Activated naive CD8-positive, alpha-beta T cell treated with anti-CD3 and anti-CD28 coated beads, Interleukin-2, amount 50 U/mL, for 24 hours (primary cell): ENCODE data around the gene CNDP2.
A peak's percentile ranks its signal among the peaks of the same experiment; 100 is the strongest.

Source experiments
- ATAC-seq: fragments of 150-1000 bp; cut with Tn5 transposase; one replicate; pipeline ENCODE4 v1.10.0; 2021
- DNase-seq: peaks from one replicate; pipeline ENCODE4 v3.0.0; 2021
- H3K27ac Mint-ChIP-seq: one replicate; pipeline ENCODE4 v1.8.0; 2021; ENCODE audit warnings: mild to moderate bottlenecking, mixed read lengths
- H3K27me3 Mint-ChIP-seq: one replicate; pipeline ENCODE4 v1.8.0; 2021; ENCODE audit warnings: mixed read lengths
- H3K36me3 Mint-ChIP-seq: one replicate; pipeline ENCODE4 v1.8.0; 2021; ENCODE audit warnings: low read depth, mixed read lengths
- H3K4me1 Mint-ChIP-seq: one replicate; pipeline ENCODE4 v1.8.0; 2021; ENCODE audit warnings: mixed read lengths
- H3K4me3 Mint-ChIP-seq: one replicate; pipeline ENCODE4 v1.8.0; 2021; ENCODE audit warnings: mild to moderate bottlenecking, moderate library complexity, mixed read lengths
- H3K9me3 Mint-ChIP-seq: one replicate; pipeline ENCODE4 v1.8.0; 2021; ENCODE audit warnings: mixed read lengths

CNDP2 gene

GRCh38 chr18:74541703-74542555 is 45.8 kb downstream of the CNDP2 start:
- Mint-ChIP-seq H3K27me3 (no peaks in the 10 kb centered on the region), H3K27ac (no peak overlapping the region), H3K4me1 (no peaks in the 10 kb centered on the region), H3K9me3 (no peaks in the 10 kb centered on the region), H3K36me3 (no peaks in the 10 kb centered on the region), H3K4me3 (no peak overlapping the region)
- ATAC-seq (no peak), DNase-seq (no peak)

GRCh38 chr18:74544898-74545297 is 48.7 kb downstream of the CNDP2 start:
- H3K9me3 Mint-ChIP-seq: peaks cover 13% of the 10 kb centered on the region

DNA sequence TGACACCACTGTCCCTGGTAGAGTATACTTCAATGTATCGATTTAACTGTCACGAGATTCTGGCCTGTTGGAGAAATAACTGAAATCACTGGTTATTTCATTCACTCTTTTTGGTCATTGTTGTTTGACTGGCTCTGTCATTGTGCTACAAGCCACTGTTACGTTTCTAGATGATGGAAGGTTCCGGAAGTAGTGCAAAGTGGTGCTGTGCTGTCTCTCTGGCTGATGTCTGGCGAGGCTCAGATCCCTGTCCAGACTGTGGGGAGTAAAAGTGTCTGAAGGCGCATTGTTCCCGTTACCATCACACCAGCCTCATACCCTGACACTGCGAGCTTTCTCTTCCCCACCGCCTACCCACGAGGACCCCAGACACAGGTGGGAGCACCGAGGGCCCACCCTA is 49.8 kb downstream of the CNDP2 start:
- no peak overlapping the region for H3K27ac Mint-ChIP-seq
- H3K4me1 Mint-ChIP-seq: no peaks in the 10 kb centered on the region
- peaks cover 3% of the 10 kb centered on the region for H3K36me3 Mint-ChIP-seq
- ATAC-seq (no peak), DNase-seq (no peak)
- no peaks in the 10 kb centered on the region for H3K27me3 Mint-ChIP-seq
- H3K9me3 Mint-ChIP-seq: peaks cover 17% of the 10 kb centered on the region
- no peak overlapping the region for H3K4me3 Mint-ChIP-seq

More at GRCh38 chr18:74544898-74545297, 48.7 kb downstream of the CNDP2 start:
- Mint-ChIP-seq H3K27ac (no peak overlapping the region), H3K4me1 (no peaks in the 10 kb centered on the region), H3K4me3 (no peak overlapping the region), H3K27me3 (no peaks in the 10 kb centered on the region), H3K36me3 (peaks cover 3% of the 10 kb centered on the region)
- no peak for ATAC-seq
- DNase-seq: no peak

GRCh38 chr18:74546751-74547530 is 50.8 kb downstream of the CNDP2 start:
- Mint-ChIP-seq H3K9me3 (peaks cover 17% of the 10 kb centered on the region), H3K36me3 (peaks cover 3% of the 10 kb centered on the region), H3K4me1 (no peaks in the 10 kb centered on the region), H3K27me3 (peaks cover 2% of the 10 kb centered on the region), H3K27ac (no peak overlapping the region), H3K4me3 (no peak overlapping the region)
- no peak for DNase-seq
- ATAC-seq: no peak

GRCh38 chr18:74547860-74548259 is 51.7 kb downstream of the CNDP2 start:
- peaks cover 2% of the 10 kb centered on the region for H3K27me3 Mint-ChIP-seq
- no peaks in the 10 kb centered on the region for H3K4me1 Mint-ChIP-seq
- no peak overlapping the region for H3K4me3 Mint-ChIP-seq
- H3K36me3 Mint-ChIP-seq: peaks cover 3% of the 10 kb centered on the region
- DNase-seq (no peak), ATAC-seq (no peak)
- H3K27ac Mint-ChIP-seq: no peak overlapping the region
- H3K9me3 Mint-ChIP-seq: peaks cover 17% of the 10 kb centered on the region

DNA sequence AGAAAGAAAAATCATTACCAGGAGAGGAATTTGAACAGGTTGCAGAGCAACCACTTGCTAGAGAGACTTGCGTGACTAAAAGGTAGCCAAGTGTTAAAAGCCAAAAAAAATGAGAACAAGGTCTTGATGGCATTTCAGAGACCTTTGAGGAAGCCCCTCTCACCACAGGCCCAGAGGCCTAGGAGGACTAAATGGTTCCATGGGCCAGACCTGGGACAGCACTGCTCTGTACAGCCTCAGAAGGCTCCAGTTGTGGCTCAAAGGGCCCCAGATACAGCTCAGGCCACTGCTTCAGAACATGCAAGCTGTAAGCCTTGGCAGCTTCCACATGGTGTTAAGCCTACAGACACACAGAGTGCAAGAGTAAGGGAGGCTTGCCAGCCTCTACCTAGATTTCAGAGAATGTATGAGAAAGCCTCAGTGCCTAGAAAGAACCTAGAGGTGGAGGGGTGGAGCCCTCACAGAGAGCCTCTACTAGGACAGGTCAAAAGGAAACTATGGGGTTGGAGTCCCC is 53.5 kb downstream of the CNDP2 start:
- H3K27ac Mint-ChIP-seq: no peak overlapping the region
- H3K36me3 Mint-ChIP-seq: peaks cover 3% of the 10 kb centered on the region
- H3K27me3 Mint-ChIP-seq: peaks cover 5% of the 10 kb centered on the region
- ATAC-seq (no peak), DNase-seq (peak; percentile 5)
- peaks cover 17% of the 10 kb centered on the region for H3K9me3 Mint-ChIP-seq
- no peak overlapping the region for H3K4me3 Mint-ChIP-seq
- no peaks in the 10 kb centered on the region for H3K4me1 Mint-ChIP-seq

DNA sequence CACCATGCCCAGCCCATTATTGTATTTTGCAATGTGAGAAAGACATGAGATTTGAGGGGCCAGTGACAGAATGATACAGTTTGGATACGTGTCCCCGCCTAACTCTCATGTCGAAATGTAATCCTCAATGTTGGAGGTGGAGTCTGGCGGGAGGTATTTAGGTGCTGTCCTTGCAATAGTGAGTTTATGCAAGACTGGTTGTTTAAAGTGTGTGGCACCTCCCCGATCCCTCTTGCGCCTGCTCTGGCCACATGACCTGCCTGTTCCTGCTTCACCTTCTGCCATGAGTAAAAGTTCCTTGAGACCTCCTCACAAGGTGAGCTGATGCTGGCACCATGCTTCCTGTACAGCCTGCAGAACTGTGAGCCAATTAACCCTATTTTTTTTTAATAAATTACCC is 54.7 kb downstream of the CNDP2 start:
- peaks cover 6% of the 10 kb centered on the region for H3K27me3 Mint-ChIP-seq
- H3K27ac Mint-ChIP-seq: no peak overlapping the region
- no peaks in the 10 kb centered on the region for H3K4me1 Mint-ChIP-seq
- H3K4me3 Mint-ChIP-seq: no peak overlapping the region
- H3K9me3 Mint-ChIP-seq: peaks cover 17% of the 10 kb centered on the region
- DNase-seq: no peak
- H3K36me3 Mint-ChIP-seq: peaks cover 3% of the 10 kb centered on the region
- no peak for ATAC-seq

DNA sequence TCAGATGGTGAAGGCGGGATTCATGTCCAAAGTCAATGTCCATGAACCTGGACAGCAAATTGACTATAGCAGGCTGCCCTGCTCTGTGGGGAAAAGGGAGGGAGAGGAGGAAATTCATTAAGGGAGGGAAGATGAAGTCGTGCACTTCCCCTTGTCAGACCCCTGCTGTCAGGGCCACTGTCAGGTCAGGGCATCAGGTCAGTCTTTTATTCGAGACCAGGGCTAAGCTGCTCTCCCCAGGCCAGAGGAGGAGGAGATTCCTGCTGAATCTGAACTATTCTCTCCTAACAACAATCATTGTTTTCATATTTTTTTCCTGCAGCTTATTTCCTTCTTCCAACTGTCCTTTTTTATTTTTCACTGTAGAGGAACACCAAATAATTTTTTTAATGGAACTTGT is 55.3 kb downstream of the CNDP2 start:
- H3K36me3 Mint-ChIP-seq: peaks cover 3% of the 10 kb centered on the region

DNA sequence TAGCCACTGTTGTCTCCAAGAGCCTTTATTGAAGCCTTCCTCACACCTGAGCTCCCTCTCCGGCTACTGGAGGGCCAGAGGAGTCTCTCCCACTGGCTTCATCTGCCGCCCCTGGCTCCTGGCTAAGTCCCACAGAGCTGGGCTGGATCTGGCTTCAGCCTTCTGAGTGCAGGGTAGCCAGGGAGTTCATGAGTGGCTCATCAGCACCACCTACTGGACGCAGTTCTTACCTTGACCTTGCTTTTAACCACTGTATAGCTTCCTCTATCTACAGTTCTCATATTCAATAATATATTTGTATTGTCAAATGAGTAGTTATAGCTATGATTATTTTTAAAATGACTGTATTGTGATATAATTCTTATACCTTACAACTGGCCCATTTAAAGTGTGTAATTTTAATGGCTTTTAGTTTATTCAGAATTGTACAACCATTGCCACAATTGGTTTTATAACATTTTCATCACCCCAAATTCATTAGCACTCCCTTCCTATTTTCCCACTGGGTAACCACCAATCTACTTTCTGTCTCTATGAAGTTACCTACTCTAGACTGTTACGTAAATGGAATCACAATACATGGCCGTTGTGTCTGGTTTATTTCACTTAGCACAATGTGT is 55.9 kb downstream of the CNDP2 start:
- peak; percentile 81 for DNase-seq
- peak; percentile 98 for ATAC-seq
- peaks cover 6% of the 10 kb centered on the region for H3K27me3 Mint-ChIP-seq
- H3K4me3 Mint-ChIP-seq: no peak overlapping the region
- H3K27ac Mint-ChIP-seq: no peak overlapping the region
- peaks cover 17% of the 10 kb centered on the region for H3K9me3 Mint-ChIP-seq
- peaks cover 3% of the 10 kb centered on the region for H3K36me3 Mint-ChIP-seq
- H3K4me1 Mint-ChIP-seq: no peaks in the 10 kb centered on the region

More for the DNA sequence above, 55.3 kb downstream of the CNDP2 start:
- ATAC-seq (no peak), DNase-seq (no peak)
- Mint-ChIP-seq H3K27me3 (peaks cover 6% of the 10 kb centered on the region), H3K27ac (no peak overlapping the region), H3K9me3 (peaks cover 17% of the 10 kb centered on the region), H3K4me3 (no peak overlapping the region), H3K4me1 (no peaks in the 10 kb centered on the region)

DNA sequence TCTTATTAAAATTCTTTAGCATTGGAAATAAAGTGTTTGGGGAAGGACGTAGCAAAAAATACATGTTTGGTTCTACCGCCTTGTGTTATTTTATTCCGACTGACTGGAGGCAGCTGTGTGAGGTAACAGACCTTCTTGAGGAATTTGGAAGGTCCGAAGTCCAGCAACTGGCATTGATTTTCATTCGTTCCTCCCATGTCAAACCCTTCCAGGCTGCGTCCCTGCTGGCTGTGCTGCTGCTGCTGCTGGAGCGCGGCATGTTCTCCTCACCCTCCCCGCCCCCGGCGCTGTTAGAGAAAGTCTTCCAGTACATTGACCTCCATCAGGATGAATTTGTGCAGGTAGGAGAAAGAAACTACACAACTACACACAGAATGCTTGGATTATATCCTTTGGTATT is 60.0 kb downstream of the CNDP2 start:
- H3K4me1 Mint-ChIP-seq: no peaks in the 10 kb centered on the region
- no peaks in the 10 kb centered on the region for H3K36me3 Mint-ChIP-seq
- no peak for DNase-seq
- no peak overlapping the region for H3K27ac Mint-ChIP-seq
- ATAC-seq: no peak
- peaks cover 6% of the 10 kb centered on the region for H3K27me3 Mint-ChIP-seq
- no peaks in the 10 kb centered on the region for H3K9me3 Mint-ChIP-seq
- H3K4me3 Mint-ChIP-seq: no peak overlapping the region

DNA sequence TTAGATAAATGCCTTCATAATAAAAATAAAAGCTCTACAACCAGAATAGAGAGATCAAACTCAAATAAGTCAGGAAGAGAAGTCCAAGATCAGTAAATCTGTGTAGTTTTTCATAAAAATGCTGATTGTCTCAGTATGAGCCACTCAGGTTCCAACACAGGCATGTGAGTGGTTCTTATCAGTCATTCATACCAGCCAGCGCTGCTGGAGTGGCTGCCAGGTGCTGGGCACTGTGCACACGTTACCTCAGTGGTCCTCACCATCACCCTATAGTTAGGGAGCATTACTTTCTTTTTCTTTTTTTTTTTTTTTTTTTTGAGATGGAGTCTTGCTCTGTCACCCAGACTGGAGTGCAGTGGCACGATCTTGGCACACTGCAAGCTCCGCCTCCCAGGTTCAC is 61.9 kb downstream of the CNDP2 start:
- no peaks in the 10 kb centered on the region for H3K9me3 Mint-ChIP-seq
- H3K4me1 Mint-ChIP-seq: no peaks in the 10 kb centered on the region
- no peak overlapping the region for H3K4me3 Mint-ChIP-seq
- H3K27ac Mint-ChIP-seq: no peak overlapping the region
- H3K27me3 Mint-ChIP-seq: peaks cover 4% of the 10 kb centered on the region
- DNase-seq: no peak
- H3K36me3 Mint-ChIP-seq: no peaks in the 10 kb centered on the region
- no peak for ATAC-seq

GRCh38 chr18:74562131-74562730 is 66.1 kb downstream of the CNDP2 start:
- no peaks in the 10 kb centered on the region for H3K4me1 Mint-ChIP-seq
- no peak overlapping the region for H3K27ac Mint-ChIP-seq
- H3K9me3 Mint-ChIP-seq: peaks cover 11% of the 10 kb centered on the region
- DNase-seq (no peak), ATAC-seq (no peak)
- no peaks in the 10 kb centered on the region for H3K27me3 Mint-ChIP-seq
- H3K4me3 Mint-ChIP-seq: no peak overlapping the region
- peaks cover 4% of the 10 kb centered on the region for H3K36me3 Mint-ChIP-seq

DNA sequence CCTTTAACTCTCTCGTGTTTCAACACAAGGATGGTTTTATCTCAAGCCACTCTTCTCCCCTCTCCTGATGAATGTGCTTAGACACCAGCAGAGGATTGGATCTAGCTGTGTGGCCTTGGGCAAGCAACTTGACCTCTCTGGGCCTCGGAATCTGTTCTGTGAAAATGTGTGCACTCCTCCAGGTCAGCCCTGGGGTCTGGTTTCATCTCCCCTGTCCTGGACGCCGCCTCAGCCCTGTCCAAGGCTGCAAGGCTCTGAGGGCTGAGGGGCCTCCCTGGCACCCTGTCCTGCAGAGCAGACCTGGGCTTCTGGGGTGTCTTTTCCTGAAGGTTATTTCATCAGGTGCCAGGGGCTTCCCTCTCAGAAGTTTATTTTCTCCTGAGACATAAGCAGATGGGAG is 66.6 kb downstream of the CNDP2 start:
- Mint-ChIP-seq H3K27ac (no peak overlapping the region), H3K36me3 (peaks cover 4% of the 10 kb centered on the region), H3K9me3 (peaks cover 11% of the 10 kb centered on the region), H3K4me3 (no peak overlapping the region), H3K27me3 (no peaks in the 10 kb centered on the region), H3K4me1 (no peaks in the 10 kb centered on the region)
- no peak for ATAC-seq
- DNase-seq: no peak

GRCh38 chr18:74563999-74564398 is 67.8 kb downstream of the CNDP2 start:
- no peaks in the 10 kb centered on the region for H3K4me1 Mint-ChIP-seq
- H3K36me3 Mint-ChIP-seq: peaks cover 4% of the 10 kb centered on the region
- peaks cover 11% of the 10 kb centered on the region for H3K9me3 Mint-ChIP-seq
- peaks cover 11% of the 10 kb centered on the region for H3K27me3 Mint-ChIP-seq
- no peak overlapping the region for H3K27ac Mint-ChIP-seq
- DNase-seq: no peak
- no peak overlapping the region for H3K4me3 Mint-ChIP-seq
- no peak for ATAC-seq
